ES-I3 (cell line): ENCODE results near the gene FANCG.
A peak's percentile ranks its signal among the peaks of the same experiment; 100 is the strongest.

Experiments
- H3K36me3 ChIP-seq: 2 replicates; pipeline ENCODE4 v1.6.1; 2013; ENCODE audit warnings: mild to moderate bottlenecking, low read length, control low read depth, moderate library complexity; ENCODE audit not compliant: insufficient read depth
- H3K4me1 ChIP-seq: 2 replicates; pipeline ENCODE4 v1.6.1; 2013; ENCODE audit warnings: mild to moderate bottlenecking, control low read depth, low read length; ENCODE audit not compliant: insufficient read depth
- H3K9ac ChIP-seq: 2 replicates; pipeline ENCODE4 v1.6.1; 2013; ENCODE audit warnings: low read depth, mild to moderate bottlenecking, low read length, moderate library complexity
- H3K9me3 ChIP-seq: 2 replicates; pipeline ENCODE4 v1.6.1; 2013; ENCODE audit warnings: mild to moderate bottlenecking, low read length, moderate library complexity; ENCODE audit not compliant: control insufficient read depth, insufficient read depth

The FANCG gene

DNA sequence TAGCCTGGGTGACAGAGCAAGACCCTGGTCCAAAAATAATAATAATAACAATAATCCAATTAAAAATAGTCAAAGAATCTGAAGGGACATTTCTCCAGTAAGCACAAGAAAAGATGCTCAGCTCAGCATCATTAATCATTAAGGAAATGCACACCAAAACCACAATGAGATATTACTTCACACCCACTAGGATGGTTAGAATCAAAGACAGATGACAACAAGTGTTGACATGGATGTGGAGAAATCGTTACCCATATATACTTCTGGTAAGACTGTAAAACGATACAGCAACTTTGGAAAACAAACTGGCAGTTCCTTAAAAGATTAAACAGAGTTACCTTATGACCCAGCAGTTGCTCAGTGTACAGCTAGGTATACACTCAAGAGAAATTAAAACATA is 5.3 kb upstream of the FANCG start:
- H3K9me3 ChIP-seq = no peaks in the 10 kb centered on the region
- H3K9ac ChIP-seq = no peak overlapping the region
- peaks cover 17% of the 10 kb centered on the region for H3K36me3 ChIP-seq
- no peaks in the 10 kb centered on the region for H3K4me1 ChIP-seq

GRCh38 chr9:35079041-35079425 is 709 bp downstream of the FANCG start:
- peak overlapping the region; percentile 64 for H3K9ac ChIP-seq
- peaks cover 7% of the 10 kb centered on the region; the same call in 1 of the 2 replicates for H3K4me1 ChIP-seq
- H3K9me3 ChIP-seq = no peaks in the 10 kb centered on the region
- H3K36me3 ChIP-seq = peaks cover 14% of the 10 kb centered on the region

DNA sequence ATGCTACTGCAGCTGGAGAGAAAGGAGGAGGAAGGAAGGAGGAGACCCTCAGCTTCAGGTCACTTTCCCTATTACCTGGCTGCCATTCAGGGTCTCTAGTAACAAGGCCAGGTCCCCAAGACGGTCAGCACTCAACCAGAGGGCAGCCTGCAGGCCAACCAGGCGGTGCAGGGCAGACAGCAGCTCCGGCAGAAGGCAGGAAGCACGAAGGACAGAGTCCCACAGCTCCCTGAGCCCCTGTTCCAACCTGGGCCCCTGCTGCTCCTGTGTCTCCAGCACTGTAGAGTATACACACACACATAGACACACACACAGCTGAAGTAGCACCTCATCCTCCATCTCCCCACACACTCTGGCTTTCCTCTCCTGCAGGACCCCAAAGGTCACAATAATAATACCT is 1.7 kb downstream of the FANCG start:
- Histone ChIP-seq H3K4me1 (peaks cover 7% of the 10 kb centered on the region; the same call in 1 of the 2 replicates), H3K36me3 (peaks cover 14% of the 10 kb centered on the region), H3K9ac (no peak overlapping the region), H3K9me3 (no peaks in the 10 kb centered on the region)

DNA sequence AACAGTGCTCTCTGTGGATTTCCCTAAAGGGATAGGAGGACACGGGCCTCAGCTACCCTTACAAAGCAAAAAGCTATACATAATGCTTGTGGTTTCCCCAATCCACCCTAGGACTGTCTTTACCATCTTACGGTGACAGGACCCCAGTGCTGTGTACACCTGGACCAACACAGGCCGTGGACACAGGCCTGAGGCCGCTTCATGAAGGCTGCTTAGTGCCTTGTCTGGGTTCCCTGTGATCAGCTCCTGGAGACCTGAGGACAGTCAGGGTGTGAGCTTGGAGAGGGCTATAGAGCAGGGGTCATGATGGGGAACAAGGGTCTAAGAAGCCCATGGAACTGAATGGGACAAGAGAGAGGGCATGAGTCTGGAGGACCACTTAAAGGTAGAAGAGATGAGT is 2.9 kb downstream of the FANCG start:
- no peak overlapping the region for H3K9ac ChIP-seq

DNA sequence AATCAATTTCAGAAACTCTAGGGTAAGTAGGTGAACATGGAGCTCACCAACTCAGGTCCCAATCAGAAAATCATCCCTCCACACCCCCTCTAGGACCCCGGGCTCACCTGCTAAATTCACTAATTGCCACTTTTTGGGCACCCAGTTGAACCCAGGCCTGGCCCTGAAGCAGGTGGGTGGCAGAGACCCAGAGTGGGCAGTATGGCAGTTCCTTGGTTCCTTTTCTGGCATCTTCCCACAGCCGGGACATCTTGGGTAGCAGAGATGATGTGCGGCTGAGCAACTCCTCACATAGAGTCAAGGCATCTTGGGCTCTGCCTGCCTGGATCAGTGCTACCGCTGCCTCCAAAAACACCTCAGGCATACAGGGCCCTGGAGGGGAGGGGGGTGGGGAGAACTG is 4.4 kb downstream of the FANCG start:
- Histone ChIP-seq H3K9me3 (no peaks in the 10 kb centered on the region), H3K4me1 (peaks cover 7% of the 10 kb centered on the region; the same call in 1 of the 2 replicates), H3K9ac (no peak overlapping the region), H3K36me3 (peaks cover 14% of the 10 kb centered on the region)

More for the DNA sequence above, 2.9 kb downstream of the FANCG start:
- H3K9me3 ChIP-seq = no peaks in the 10 kb centered on the region
- H3K4me1 ChIP-seq = peaks cover 7% of the 10 kb centered on the region; the same call in 1 of the 2 replicates
- peaks cover 14% of the 10 kb centered on the region for H3K36me3 ChIP-seq

- Histone ChIP-seq H3K9me3 (no peaks in the 10 kb centered on the region), H3K9ac (no peak overlapping the region), H3K4me1 (peaks cover 13% of the 10 kb centered on the region; the same call in 1 of the 2 replicates), H3K36me3 (peaks cover 14% of the 10 kb centered on the region)
Measured at GRCh38 chr9:35074791-35075190, 5.0 kb downstream of the FANCG start.

GRCh38 chr9:35074141-35074540 is 5.6 kb downstream of the FANCG start:
- Histone ChIP-seq H3K36me3 (peaks cover 14% of the 10 kb centered on the region), H3K9me3 (no peaks in the 10 kb centered on the region)

DNA sequence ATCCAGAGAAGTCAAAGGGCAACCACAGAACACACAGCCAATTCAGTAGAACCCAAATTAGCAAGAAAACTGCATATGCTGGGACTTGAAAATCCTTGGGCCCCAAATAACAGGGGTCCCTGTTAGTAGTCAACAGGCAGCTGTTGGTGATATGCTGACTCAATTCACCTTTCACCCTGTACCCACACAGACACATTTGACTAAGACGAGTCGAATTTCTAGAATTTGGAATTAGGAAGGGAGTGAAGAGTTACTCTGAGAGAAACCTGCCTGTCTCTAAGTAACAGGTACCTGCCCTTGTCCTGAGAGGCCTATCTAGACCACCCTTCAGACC is 6.5 kb downstream of the FANCG start:
- H3K36me3 ChIP-seq = peaks cover 17% of the 10 kb centered on the region
- H3K9me3 ChIP-seq = no peaks in the 10 kb centered on the region
- H3K4me1 ChIP-seq = peaks cover 10% of the 10 kb centered on the region; the same call in 1 of the 2 replicates
- H3K9ac ChIP-seq = peak overlapping the region; percentile 35; the same call in 1 of the 2 replicates

More at GRCh38 chr9:35074141-35074540, 5.6 kb downstream of the FANCG start:
- Histone ChIP-seq H3K4me1 (peaks cover 16% of the 10 kb centered on the region; the same call in 1 of the 2 replicates), H3K9ac (no peak overlapping the region)

GRCh38 chr9:35072461-35073278 is 7.1 kb downstream of the FANCG start, which contains the start of gene VCP:
Gene VCP (minus strand): TSS chr9:35072625. CDS start chr9:35072353, 272 bp downstream.
- peaks cover 22% of the 10 kb centered on the region for H3K36me3 ChIP-seq
- peak within 1 kb of the TSS; percentile 99 for H3K9ac ChIP-seq
- H3K4me1 ChIP-seq = peaks cover 10% of the 10 kb centered on the region; the same call in 1 of the 2 replicates
- no peaks in the 10 kb centered on the region for H3K9me3 ChIP-seq

GRCh38 chr9:35071814-35072460 is 7.8 kb downstream of the FANCG start:
- peaks cover 10% of the 10 kb centered on the region; the same call in 1 of the 2 replicates for H3K4me1 ChIP-seq
- H3K9ac ChIP-seq = peak overlapping the region; percentile 99
- H3K36me3 ChIP-seq = peaks cover 24% of the 10 kb centered on the region

GRCh38 chr9:35070823-35071813 is 8.6 kb downstream of the FANCG start:
- Histone ChIP-seq H3K36me3 (peaks cover 30% of the 10 kb centered on the region), H3K4me1 (peaks cover 10% of the 10 kb centered on the region; the same call in 1 of the 2 replicates), H3K9ac (peak overlapping the region; percentile 99), H3K9me3 (no peaks in the 10 kb centered on the region)

More at GRCh38 chr9:35071814-35072460, 7.8 kb downstream of the FANCG start:
- no peaks in the 10 kb centered on the region for H3K9me3 ChIP-seq

GRCh38 chr9:35069020-35069419 is 10.7 kb downstream of the FANCG start:
- Histone ChIP-seq H3K36me3 (peaks cover 38% of the 10 kb centered on the region), H3K9ac (no peak overlapping the region), H3K4me1 (peaks cover 10% of the 10 kb centered on the region; the same call in 1 of the 2 replicates), H3K9me3 (no peaks in the 10 kb centered on the region)

- Histone ChIP-seq H3K36me3 (peaks cover 58% of the 10 kb centered on the region), H3K4me1 (peaks cover 10% of the 10 kb centered on the region; the same call in 1 of the 2 replicates), H3K9ac (no peak overlapping the region), H3K9me3 (no peaks in the 10 kb centered on the region)
Measured at GRCh38 chr9:35067056-35067455, 12.7 kb downstream of the FANCG start.
